SK-N-SH (cell line): ENCODE measurements around the gene SIX4.

Source experiments
- CTCF ChIP-seq: fragments of 200-600 bp; sonication (generic); IDR thresholded peaks from 2 replicates; pipeline ENCODE4 v1.6.1; 2017; ENCODE audit warnings: antibody characterized with exemption, mild to moderate bottlenecking, moderate library complexity
- EZH2phosphoT487 ChIP-seq: fragments of 200-600 bp; sonication (generic); IDR thresholded peaks from 2 replicates; pipeline ENCODE4 v1.6.1; 2017; ENCODE audit warnings: low read depth, mixed run types, mild to moderate bottlenecking, antibody characterized with exemption, moderate library complexity, borderline replicate concordance
- FOSL2 ChIP-seq: IDR thresholded peaks from 2 replicates; pipeline ENCODE4 v1.4.0; 2012; ENCODE audit warnings: low read depth, mild to moderate bottlenecking, moderate library complexity, borderline replicate concordance
- MAX ChIP-seq: IDR thresholded peaks from 2 replicates; pipeline ENCODE4 v1.4.0; 2012; ENCODE audit warnings: low read depth
- POLR2AphosphoS5 ChIP-seq: IDR thresholded peaks from 2 replicates; pipeline ENCODE4 v1.6.1; 2012; ENCODE audit warnings: low read depth, low read length
- RAD21 ChIP-seq: IDR thresholded peaks from 2 replicates; pipeline ENCODE4 v1.6.1; 2012; ENCODE audit warnings: mild to moderate bottlenecking, low read length
- SMC3 ChIP-seq: IDR thresholded peaks from 2 replicates; pipeline ENCODE4 v1.6.1; 2012; ENCODE audit warnings: low read depth, low read length, improper control_type of control experiment
- USF2 ChIP-seq: fragments of 150-350 bp; IDR thresholded peaks from 2 replicates; pipeline ENCODE4 v1.6.1; 2017; ENCODE audit warnings: antibody characterized with exemption, low read length, low read depth, borderline replicate concordance
- TF ChIP-seq, protein P1 (sequence below): IDR thresholded peaks from 2 replicates; pipeline ENCODE4; 2012

- TF ChIP-seq POLR2AphosphoS5 (no peak), MAX (no peak), USF2 (no peak), SMC3 (no peak), EZH2phosphoT487 (no peak), CTCF (no peak), FOSL2 (no peak), RAD21 (no peak)
- TF ChIP-seq, protein P1, sequence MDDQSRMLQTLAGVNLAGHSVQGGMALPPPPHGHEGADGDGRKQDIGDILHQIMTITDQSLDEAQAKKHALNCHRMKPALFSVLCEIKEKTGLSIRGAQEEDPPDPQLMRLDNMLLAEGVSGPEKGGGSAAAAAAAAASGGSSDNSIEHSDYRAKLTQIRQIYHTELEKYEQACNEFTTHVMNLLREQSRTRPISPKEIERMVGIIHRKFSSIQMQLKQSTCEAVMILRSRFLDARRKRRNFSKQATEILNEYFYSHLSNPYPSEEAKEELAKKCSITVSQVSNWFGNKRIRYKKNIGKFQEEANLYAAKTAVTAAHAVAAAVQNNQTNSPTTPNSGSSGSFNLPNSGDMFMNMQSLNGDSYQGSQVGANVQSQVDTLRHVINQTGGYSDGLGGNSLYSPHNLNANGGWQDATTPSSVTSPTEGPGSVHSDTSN: no peak
Observed at GRCh38 chr14:60773558-60773957, 49.4 kb upstream of the SIX4 start.
